AG08396 (cell line): ENCODE data around the gene CLSTN2.

Experiments
- DNase-seq: peaks from one replicate; pipeline ENCODE4 v3.0.0; 2012; ENCODE audit warnings: low spot score, mixed read lengths

The CLSTN2 gene

GRCh38 chr3:140007081-140007480 lies 72.1 kb downstream of the CLSTN2 start:
- no peak for DNase-seq

DNA sequence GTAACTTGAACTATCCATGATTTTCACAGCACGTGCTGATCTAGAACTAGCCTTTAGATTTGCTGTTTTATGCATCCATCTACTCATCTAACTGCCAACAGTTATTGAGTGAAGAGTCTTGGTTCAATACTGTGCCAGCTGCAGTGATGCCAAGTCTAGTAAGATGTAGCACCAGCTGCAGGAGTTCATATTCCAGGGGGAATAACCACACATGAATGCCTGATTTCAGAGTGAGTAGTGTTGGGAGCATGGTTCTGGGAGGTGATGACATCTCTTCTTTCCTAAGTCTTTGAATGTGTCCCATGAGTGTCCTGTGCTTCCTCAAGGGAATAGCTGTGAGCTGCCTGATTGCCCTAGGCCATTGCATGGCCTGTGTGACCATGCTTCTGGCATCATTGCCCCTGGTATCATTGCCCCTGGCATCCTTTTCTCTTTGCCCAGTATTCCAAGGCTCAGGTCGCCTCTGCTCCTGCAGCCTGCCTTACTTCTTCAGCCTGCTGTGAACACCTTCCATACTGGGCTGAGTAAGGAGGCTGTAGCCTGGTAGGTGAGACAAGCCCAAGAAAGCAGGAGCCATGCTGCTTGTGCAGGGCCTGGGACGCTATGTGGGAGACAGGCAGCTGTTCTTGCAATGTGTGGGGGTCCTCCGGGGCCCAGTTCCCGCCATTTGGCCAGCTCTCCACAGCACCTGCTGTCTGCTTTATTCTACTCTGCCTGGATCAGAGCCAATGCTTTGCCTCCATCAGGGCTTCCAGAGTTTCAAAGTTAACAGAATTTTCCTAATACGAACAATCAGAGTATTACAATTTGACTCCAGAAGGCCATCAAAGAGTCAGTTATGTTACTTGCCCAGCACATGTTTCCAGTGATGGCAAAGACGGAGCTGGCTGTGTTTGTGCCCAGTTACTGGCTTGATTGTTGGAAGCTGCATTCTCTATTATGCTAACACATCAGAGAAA lies 73.2 kb downstream of the CLSTN2 start:
- DNase-seq = no peak

GRCh38 chr3:140010391-140010790 lies 75.4 kb downstream of the CLSTN2 start:
- no peak for DNase-seq

GRCh38 chr3:140011086-140011485 lies 76.1 kb downstream of the CLSTN2 start:
- DNase-seq = no peak

- DNase-seq = no peak
Measured at GRCh38 chr3:140011611-140012277, 76.8 kb downstream of the CLSTN2 start.

GRCh38 chr3:140013220-140013619 lies 78.2 kb downstream of the CLSTN2 start:
- no peak for DNase-seq

GRCh38 chr3:140014831-140015495 lies 80.0 kb downstream of the CLSTN2 start:
- DNase-seq = no peak

DNA sequence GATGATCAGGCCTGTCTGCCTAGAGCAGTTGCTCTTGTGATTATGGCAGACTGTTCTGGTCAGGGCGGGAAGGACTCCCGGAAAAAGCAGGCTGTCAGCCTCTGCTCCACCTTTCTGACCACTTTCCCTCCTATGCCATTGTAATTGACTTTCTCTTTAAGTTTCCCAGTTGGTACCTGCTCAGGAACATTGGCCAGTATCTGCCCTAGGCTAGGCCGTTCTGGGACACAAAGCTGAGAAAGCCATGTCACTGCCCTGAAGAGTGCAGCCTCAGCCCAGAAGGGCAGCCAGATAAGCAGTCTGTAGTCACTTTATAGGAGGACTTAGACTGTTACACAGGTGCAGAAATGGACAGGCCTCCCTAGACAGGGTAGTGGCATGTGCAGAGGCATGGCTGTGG lies 80.8 kb downstream of the CLSTN2 start:
- no peak for DNase-seq

DNA sequence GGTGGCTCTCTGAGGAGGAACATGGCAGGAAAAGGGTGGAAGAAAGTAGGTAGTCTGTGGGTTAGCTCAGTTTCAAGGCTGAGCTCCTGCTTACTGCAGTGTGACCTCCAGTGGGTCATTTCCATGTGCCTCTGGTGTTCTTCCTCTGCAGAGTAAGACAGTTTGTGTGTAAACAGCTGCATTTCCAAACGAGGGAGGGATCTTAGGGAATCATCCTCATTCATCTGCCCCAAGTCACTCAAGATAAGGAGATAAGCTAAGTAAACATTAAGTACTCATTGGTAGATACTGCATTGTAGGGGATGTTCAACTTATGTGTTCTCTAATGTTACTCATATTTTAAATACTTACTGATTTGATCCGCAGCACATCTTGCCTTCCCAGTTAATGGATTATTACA lies 83.6 kb downstream of the CLSTN2 start:
- no peak for DNase-seq

DNA sequence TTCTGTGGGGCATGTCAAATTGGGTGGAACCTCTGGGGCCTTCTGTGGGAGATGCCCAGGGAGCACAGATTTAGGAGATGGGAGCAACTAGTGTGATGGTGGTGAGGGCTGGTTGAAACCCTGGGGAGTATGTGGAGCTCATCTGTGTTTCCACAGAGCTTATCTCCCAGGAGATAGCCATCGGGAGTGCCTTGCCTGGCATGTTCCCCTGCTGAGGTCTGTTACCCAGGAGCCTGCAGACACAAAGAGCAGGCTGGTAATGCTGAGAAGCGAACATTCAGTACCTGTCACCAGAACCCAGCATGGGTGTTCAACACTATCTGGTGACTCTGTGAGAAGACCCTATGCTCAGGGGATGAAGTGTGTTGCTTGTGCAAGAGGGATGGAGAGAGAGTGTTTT lies 85.0 kb downstream of the CLSTN2 start:
- no peak for DNase-seq

GRCh38 chr3:140020541-140020940 lies 85.6 kb downstream of the CLSTN2 start:
- no peak for DNase-seq

- no peak for DNase-seq
Measured at GRCh38 chr3:140021269-140021668, 86.3 kb downstream of the CLSTN2 start.

DNA sequence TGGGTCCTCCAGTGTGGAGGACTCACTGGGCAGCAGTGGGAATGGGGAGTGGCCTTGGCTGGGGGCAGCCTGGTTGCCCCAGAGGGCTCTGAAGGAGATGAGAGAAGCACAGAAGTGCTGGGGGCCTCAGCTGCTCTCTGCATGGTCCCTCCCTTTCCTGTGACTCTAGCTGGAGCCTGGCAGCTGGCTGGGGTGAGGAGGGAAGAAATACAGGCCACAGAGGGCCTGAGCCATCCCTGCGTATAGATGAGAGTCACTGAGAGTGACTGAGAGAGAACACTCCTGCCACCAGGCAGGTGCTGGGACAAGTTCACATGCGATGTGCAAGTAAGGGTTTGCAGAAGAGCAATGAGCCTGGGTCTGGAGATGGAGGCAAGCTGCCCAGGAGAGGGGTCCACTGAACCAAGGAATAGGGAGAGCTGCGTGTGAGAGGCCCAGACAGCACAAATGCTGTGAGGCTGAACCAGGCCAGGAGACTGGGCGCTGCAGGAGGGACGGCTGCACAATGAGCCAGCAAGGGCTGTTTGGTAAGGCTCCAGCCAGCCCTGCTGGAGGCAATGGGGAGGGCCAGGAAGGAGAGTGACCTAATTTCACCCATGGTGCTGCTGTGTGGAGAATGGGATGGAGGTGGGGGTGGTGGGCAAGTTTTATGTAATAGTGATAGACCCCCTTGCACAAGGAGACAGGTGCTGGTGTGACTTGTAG lies 87.2 kb downstream of the CLSTN2 start:
- no peak for DNase-seq

- no peak for DNase-seq
Measured at GRCh38 chr3:140023616-140024530, 88.9 kb downstream of the CLSTN2 start.

GRCh38 chr3:140031170-140031569 lies 96.2 kb downstream of the CLSTN2 start:
- no peak for DNase-seq

GRCh38 chr3:140034058-140034457 lies 99.1 kb downstream of the CLSTN2 start:
- DNase-seq = no peak

- DNase-seq = no peak
Measured at GRCh38 chr3:140035871-140036270, 100.9 kb downstream of the CLSTN2 start.

DNA sequence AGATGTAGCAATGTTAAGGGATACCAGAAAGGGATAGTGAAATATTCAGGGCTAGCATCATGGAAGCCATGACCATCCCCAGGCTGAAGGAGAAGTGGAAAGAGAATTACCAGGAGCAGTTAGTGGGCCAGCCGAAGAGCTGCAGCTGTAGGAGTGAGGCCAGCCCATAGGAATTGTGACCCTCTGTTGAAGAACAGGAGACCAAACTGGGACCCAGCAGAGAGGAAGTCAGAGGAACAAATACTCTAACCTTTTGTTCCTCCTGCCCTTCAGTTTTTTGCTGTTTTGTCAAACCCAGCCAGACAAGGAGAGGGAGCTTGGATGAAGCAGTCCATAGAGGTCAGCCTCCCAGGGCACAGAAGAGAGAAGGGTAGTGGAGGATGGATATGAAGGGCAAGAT lies 115.4 kb downstream of the CLSTN2 start:
- no peak for DNase-seq

DNA sequence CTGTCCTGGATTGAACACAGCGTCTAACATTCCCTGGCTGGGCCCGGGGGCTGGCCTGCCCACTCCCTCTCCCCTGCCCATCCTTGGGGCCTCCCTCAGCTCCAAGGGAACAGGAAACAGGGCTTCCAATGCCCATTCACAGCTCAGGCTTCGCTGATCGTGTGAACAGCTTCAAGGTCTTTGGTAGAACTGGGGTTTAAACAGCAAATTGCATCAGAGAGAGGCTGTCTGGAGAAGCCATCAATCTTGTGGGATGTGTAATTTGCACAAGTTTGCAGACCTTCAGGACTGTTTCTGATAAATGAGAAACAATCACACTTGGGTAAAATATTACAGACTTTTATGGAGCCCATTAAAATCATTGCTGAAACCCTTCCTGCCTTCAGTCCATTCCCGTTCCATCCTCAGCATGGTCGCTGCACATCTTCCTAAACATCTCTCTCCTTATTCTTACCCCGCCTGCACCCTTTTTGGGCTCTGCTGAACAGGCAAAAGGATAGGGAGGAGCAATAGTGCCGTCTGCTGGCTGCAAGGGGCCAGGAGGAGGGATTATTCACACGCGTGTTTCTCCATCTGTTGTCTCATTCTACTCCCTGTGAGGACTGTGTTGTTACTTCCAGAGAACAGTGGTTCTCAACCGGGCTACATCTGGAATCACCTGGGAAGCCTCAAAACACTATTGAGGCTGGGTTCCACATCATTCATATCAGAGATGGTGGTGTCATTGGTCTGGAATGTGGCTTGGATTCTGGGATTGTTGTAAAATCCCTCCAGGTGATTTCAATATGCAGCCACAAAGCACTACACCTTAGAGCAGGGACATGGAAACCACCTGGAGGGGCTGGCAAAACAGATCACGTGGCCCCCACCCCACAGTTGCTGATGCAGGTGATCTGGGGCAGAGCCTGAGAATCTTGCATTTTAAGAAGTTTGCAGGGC lies 116.3 kb downstream of the CLSTN2 start:
- DNase-seq = no peak
